Right cardiac atrium (tissue), 5 donors: ENCODE measurements around the gene ZNF716. TPM values are rescaled to one million over a fixed set of nuclear protein-coding genes. Genes with fewer than 3 reads are reported as not detected.
A peak's percentile ranks its signal among the peaks of the same experiment; 100 is the strongest.
"Not testable (repeated sequence)": the region's sequence is repeated elsewhere in the genome, so short reads cannot be mapped to it uniquely, and the experiment has no call there.

Source experiments
- ATAC-seq, 2 donors: fragments of 200-7000 bp; cut with Tn5 transposase; one replicate each; pipeline versions ENCODE4 v1.8.0 to v1.9.1; 2020; ENCODE audit warnings: moderate library complexity in 2 of 2, mild to moderate bottlenecking in 1 of 2
- DNase-seq, 3 donors: peaks; one replicate each; pipeline ENCODE4 v3.0.0-alpha.2; 2020
- H3K27ac ChIP-seq: one replicate; pipeline ENCODE4 v1.5.1; 2013; ENCODE audit warnings: mild to moderate bottlenecking, low read length, control low read depth, moderate library complexity
- H3K27me3 ChIP-seq: one replicate; pipeline ENCODE4 v1.6.1; 2013; ENCODE audit not compliant: control insufficient read depth, insufficient read depth
- H3K4me1 ChIP-seq: one replicate; pipeline ENCODE4 v1.6.1; 2013; ENCODE audit warnings: low read length; ENCODE audit not compliant: control insufficient read depth, insufficient read depth
- H3K4me3 ChIP-seq: one replicate; pipeline ENCODE4 v1.5.1; 2013; ENCODE audit warnings: low read length, control low read depth
- H3K9me3 ChIP-seq: one replicate; pipeline ENCODE4 v1.6.1; 2013; ENCODE audit warnings: low read length; ENCODE audit not compliant: control insufficient read depth
- WGBS: extraction: QIAGEN DNeasy Blood & Tissue Kit; methylation state at CpG from one replicate; pipeline ENCODE4 v1.1.7; 2013; 5-methylcytosine and 5-hydroxymethylcytosine counted together
- intact Hi-C, 4 donors: fragments of 100-400 bp; cut with DNase I; formaldehyde crosslinking; loops; one replicate each; pipeline versions ENCODE4 v1.11.0 to v1.14.0; 2022 to 2023
- long read RNA-seq, 4 donors: library from polyadenylated mRNA; unstranded; transcript quantifications; one replicate each; pipeline ENCODE4 v2.0.0, GENCODE V29; 2020 to 2021
- polyA plus RNA-seq: library from polyadenylated mRNA; stranded (reverse); fragments of 200-250 nt; gene quantifications from one replicate; pipeline ENCODE4 v1.2.3, GENCODE V29; 2013
- total RNA-seq, 4 donors: library from RNA; stranded (reverse); fragmentation: NEBNext Ultra II Directional; extraction: Animal tissue kit (Norgen Biotek cat#: 25700); gene quantifications; one replicate each; pipeline ENCODE4 v1.2.1, GENCODE V29; 2021
- donor health status: healthy with polysubstance abuse.
- donor health status: DM: no; HTN: yes; CAD: no.
- donor health status: DM: no; HTN: no; CAD: no.
- donor health status: DM: no; HTN: yes; CAD: no; lungs with severe emphysema.
- donor health status: DM: yes; HTN: yes; CAD: no.

The ZNF716 gene
- total RNA-seq (not detected), polyA plus RNA-seq (not detected)
- long read RNA-seq, donor 1, result 0 reads
- long read RNA-seq, donor 2, result 0 reads
- long read RNA-seq, donor 3, result 0 reads
- long read RNA-seq, donor 4, result 0 reads

DNA sequence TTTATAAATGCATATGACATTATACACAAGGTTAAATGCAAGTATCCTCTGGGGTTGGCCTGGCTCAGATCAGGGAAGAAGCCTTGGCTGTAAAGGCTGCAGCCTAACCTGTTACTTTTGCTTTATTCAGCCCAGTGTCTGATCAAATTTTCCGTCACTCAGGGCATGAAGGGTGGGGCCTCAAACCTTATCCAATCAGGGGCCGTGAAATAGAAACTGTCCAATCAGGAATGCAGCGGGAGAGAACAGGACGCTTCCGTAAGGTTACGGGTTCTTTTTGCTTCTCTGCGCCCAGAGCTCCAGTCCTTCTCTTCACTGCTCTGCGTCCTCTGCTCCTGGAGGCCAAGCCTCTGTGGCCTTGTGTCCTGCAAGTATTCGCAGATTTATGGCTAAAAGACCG, at the start of gene ZNF716:
ZNF716 (plus strand) TSS at position 274 of the 400 bp plus-strand sequence; CDS start at position 386, 112 bp downstream.
- Histone ChIP-seq H3K27me3 (no peaks in the 10 kb centered on the region), H3K4me3 (no peak within 1 kb of the TSS), H3K4me1 (no peaks in the 10 kb centered on the region), H3K27ac (no peak within 1 kb of the TSS), H3K9me3 (no peaks in the 10 kb centered on the region)
- ATAC-seq, result no peak
- 84% methylated on average over 10 of the region's 10 CpGs for WGBS
- no peak for DNase-seq
- intact Hi-C loops, result no loop called here

GRCh38 chr7:57400531-57401155, 49.3 kb upstream of the ZNF716 start:
- no peak for ATAC-seq
- H3K4me3 ChIP-seq, result no peak overlapping the region
- 82% methylated on average over 10 of the region's 10 CpGs for WGBS
- intact Hi-C loops, result no loop called here
- no peaks in the 10 kb centered on the region for H3K27me3 ChIP-seq
- H3K4me1 ChIP-seq, result no peaks in the 10 kb centered on the region
- H3K9me3 ChIP-seq, result no peaks in the 10 kb centered on the region
- no peak overlapping the region for H3K27ac ChIP-seq
- DNase-seq, result no peak

- DNase-seq, H3K9me3 ChIP-seq, H3K4me3 ChIP-seq, ATAC-seq, H3K4me1 ChIP-seq, intact Hi-C loops, H3K27me3 ChIP-seq, H3K27ac ChIP-seq: not testable (repeated sequence)
- 81% methylated on average over 16 of the region's 16 CpGs for WGBS
Observed at GRCh38 chr7:57403051-57403450, 46.9 kb upstream of the ZNF716 start.

- ATAC-seq (peak; percentile 96 to 98), DNase-seq (peak; percentile 85 to 95 (median 90))
- intact Hi-C loops, result no loop called here
- Histone ChIP-seq H3K4me1 (no peaks in the 10 kb centered on the region), H3K4me3 (peak overlapping the region; percentile 55), H3K9me3 (no peaks in the 10 kb centered on the region), H3K27me3 (no peaks in the 10 kb centered on the region), H3K27ac (peak overlapping the region; percentile 79)
- 25% methylated on average over 36 of the region's 36 CpGs for WGBS
Observed at GRCh38 chr7:57403601-57404342, 46.2 kb upstream of the ZNF716 start.

GRCh38 chr7:57404343-57404966, 45.5 kb upstream of the ZNF716 start:
- DNase-seq (peak; percentile 85 to 93 (median 89)), ATAC-seq (peak; percentile 97 to 99)
- Histone ChIP-seq H3K27ac (peak overlapping the region; percentile 79), H3K4me3 (peak overlapping the region; percentile 55), H3K9me3 (no peaks in the 10 kb centered on the region), H3K27me3 (no peaks in the 10 kb centered on the region), H3K4me1 (no peaks in the 10 kb centered on the region)
- intact Hi-C loops, result no loop called here
- WGBS, result 22% methylated on average over 38 of the region's 38 CpGs

GRCh38 chr7:57404967-57405421, 45.0 kb upstream of the ZNF716 start:
- H3K27me3 ChIP-seq, result no peaks in the 10 kb centered on the region
- H3K9me3 ChIP-seq, result no peaks in the 10 kb centered on the region
- intact Hi-C loops, result no loop called here
- peak; percentile 34 to 52 for ATAC-seq
- peak overlapping the region; percentile 11 for H3K27ac ChIP-seq
- 37% methylated on average over 24 of the region's 24 CpGs for WGBS
- no peaks in the 10 kb centered on the region for H3K4me1 ChIP-seq
- peak overlapping the region; percentile 11 for H3K4me3 ChIP-seq
- peak in 1 of 3 donors; percentile 67 for DNase-seq

GRCh38 chr7:57407125-57407524, 42.9 kb upstream of the ZNF716 start:
- Histone ChIP-seq H3K27me3 (no peaks in the 10 kb centered on the region), H3K9me3 (no peaks in the 10 kb centered on the region), H3K27ac (no peak overlapping the region), H3K4me1 (no peaks in the 10 kb centered on the region), H3K4me3 (no peak overlapping the region)
- intact Hi-C loops, result no loop called here
- ATAC-seq (no peak), DNase-seq (no peak)
- 57% methylated on average over 7 of the region's 7 CpGs for WGBS

- H3K4me3 ChIP-seq, result no peak overlapping the region
- intact Hi-C loops, result no loop called here
- DNase-seq (no peak), ATAC-seq (no peak)
- H3K4me1 ChIP-seq, result no peaks in the 10 kb centered on the region
- H3K9me3 ChIP-seq, result no peaks in the 10 kb centered on the region
- no peaks in the 10 kb centered on the region for H3K27me3 ChIP-seq
- 63% methylated on average over 6 of the region's 6 CpGs for WGBS
- no peak overlapping the region for H3K27ac ChIP-seq
Observed at GRCh38 chr7:57412168-57412567, 37.8 kb upstream of the ZNF716 start.

DNA sequence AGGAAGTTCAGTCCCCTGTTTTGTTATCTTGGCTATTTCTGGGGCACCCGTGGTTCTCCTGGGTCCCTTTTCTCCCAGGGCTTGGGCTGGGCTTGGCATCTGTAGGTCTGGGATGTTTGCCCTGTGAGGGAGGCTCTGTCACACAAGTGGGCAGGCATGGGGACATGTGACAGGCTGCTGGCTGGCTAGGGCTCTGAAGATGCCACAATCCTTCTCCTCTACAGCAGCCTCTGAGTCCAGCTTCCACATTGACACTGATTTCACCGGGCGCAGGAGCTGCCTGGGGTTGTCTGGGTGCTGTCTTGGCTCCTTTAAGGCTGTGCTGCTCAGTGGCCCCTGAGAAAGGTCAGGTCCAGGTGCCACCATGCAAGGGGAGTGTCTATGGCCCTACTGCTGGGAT, 37.4 kb upstream of the ZNF716 start:
- H3K27ac ChIP-seq, result no peak overlapping the region
- no peak for ATAC-seq
- WGBS, result 72% methylated on average over 3 of the region's 3 CpGs
- no peaks in the 10 kb centered on the region for H3K4me1 ChIP-seq
- no peak overlapping the region for H3K4me3 ChIP-seq
- intact Hi-C loops, result no loop called here
- H3K27me3 ChIP-seq, result no peaks in the 10 kb centered on the region
- DNase-seq, result no peak
- no peaks in the 10 kb centered on the region for H3K9me3 ChIP-seq

GRCh38 chr7:57413529-57414398, 36.2 kb upstream of the ZNF716 start:
- DNase-seq (no peak), ATAC-seq (no peak)
- 54% methylated on average over 7 of the region's 7 CpGs for WGBS
- no peak overlapping the region for H3K27ac ChIP-seq
- H3K4me1 ChIP-seq, result no peaks in the 10 kb centered on the region
- no peaks in the 10 kb centered on the region for H3K9me3 ChIP-seq
- intact Hi-C loops, result no loop called here
- no peaks in the 10 kb centered on the region for H3K27me3 ChIP-seq
- H3K4me3 ChIP-seq, result no peak overlapping the region
